Skeletal muscle cell (primary cell): ENCODE measurements around the gene KLF17.
"Not testable (repeated sequence)": the region's sequence is repeated elsewhere in the genome, so short reads cannot be mapped to it uniquely, and the experiment has no call there.

Experiments used
- DNase-seq: peaks from one replicate; pipeline ENCODE4 v3.0.0-alpha.2; 2010; ENCODE audit warnings: low read depth
- H3K4me3 ChIP-seq: 2 replicates; pipeline ENCODE4 v1.5.1; 2011; ENCODE audit warnings: low read depth, mild to moderate bottlenecking, control low read depth, low read length, moderate library complexity

The KLF17 gene

DNA sequence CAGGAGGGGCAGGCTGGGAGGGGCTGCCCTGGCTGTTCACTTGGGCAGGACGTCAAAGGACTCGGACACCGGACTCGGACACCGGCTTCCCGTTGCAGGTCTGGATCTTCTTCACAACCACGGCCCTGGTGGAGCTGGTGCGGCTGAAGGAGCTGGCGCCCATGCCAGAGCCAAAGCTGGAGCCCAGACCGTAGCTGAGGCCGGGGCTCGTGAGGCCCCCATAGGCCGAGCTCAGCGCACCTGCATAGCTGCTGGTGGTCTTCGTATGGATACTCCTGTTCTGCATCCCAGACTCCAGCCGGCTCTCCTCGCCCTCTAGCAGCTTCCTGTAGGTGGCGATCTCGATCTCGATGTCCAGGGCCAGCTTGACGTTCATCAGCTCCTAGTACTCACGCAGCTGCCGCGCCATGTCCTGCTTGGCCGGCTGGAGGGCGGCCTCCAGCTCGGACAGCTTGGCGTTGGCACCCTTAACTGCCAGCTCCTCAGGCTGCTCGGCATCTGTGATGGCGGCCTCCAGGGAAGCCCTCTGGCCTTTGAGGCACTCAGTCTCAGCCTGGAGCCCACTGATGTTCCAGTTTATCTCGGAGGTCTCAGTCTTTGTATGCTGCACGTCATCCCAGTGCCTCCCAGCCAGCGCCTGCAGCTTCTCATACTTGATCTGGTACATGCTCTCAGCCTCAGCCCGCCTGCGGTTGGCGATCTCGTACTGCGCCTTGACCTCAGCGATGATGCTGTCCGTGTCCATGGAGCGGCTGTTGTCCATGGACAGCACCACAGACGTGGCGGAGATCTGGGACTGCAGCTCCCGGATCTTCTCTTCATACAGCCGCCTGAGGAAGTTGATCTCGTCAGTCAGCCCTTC lies 15.1 kb upstream of the KLF17 start:
- no peak overlapping the region for H3K4me3 ChIP-seq
- peak; percentile 6 for DNase-seq

DNA sequence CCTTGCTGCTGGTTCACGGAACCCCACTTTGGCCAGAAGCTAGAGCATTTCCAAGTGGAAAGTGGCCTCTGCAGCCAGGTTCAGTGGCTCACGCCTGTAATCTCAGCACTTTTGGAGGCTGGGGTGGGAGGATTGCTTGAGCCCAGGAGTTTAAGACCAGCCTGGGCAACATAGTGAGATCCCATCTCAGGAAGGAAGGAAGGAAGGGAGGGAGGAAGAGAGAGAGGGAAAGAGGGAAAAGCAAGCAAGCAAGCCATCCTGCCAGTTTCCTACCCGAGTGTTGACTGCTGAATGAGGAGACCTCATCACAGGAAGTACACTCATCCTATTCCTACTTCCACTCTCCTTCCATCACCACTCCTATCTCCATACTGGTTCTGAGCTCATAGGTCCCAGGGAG lies 12.8 kb upstream of the KLF17 start:
- no peak overlapping the region for H3K4me3 ChIP-seq
- no peak for DNase-seq

DNA sequence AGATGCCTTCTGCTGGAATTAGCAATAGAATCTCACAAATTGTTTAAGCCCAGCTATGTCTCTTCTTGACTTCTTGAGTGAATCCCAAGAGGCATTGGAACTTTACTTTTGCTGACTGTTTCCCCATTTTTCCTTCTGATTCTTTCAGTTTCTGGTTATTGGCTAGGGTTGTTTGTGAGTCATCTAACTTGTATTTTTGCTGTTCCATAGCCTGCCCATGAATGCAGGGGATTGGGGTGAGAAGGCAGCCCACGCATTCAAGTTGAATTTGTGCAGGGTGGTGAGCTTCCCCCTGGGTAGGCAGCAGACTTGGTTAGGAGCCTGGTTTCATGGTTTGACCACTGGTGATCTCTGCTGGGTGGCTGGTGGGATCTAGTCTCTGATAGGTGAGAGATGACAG lies 10.4 kb upstream of the KLF17 start:
- H3K4me3 ChIP-seq, result no peak overlapping the region
- DNase-seq, result peak; percentile 30

DNA sequence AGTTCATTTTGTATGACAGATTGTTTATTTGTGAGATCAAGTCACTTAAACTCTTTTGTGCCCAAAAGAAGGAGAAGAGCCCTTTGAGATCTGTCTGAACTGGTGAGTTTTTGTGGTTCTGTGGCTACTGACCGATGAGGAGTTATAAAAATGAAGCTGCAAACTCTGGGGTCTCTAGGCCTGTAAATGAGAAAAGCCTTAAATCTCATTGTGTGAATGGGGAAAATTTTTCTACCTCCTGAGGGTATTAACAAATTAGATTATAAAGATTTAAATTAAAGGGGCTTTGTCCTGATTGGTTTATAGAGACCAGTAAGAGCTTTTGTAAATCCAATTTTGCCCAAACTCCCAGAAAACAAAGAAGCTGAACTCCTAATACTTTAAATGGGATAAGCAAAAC lies 9.7 kb upstream of the KLF17 start:
- no peak overlapping the region for H3K4me3 ChIP-seq
- no peak for DNase-seq

DNA sequence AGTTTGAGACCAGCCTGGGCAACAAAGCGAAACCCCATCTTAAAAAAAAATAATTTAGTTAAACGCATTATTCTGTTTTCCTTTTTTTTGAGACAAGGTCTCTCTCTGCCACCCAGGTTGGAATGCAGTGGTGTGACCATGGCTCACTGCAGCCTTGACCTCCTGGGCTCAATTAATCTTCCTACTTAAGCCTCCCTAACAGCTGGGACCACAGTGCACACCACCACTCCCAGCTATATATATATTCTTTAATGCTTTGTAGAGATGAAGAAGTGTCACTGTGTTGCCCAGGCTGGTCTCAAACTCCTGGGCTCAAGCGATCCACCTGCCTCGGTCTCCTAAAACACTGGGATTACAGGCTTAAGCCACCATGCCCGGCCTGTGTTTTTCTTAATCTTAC lies 7.7 kb upstream of the KLF17 start:
- no peak for DNase-seq
- no peak overlapping the region for H3K4me3 ChIP-seq

DNA sequence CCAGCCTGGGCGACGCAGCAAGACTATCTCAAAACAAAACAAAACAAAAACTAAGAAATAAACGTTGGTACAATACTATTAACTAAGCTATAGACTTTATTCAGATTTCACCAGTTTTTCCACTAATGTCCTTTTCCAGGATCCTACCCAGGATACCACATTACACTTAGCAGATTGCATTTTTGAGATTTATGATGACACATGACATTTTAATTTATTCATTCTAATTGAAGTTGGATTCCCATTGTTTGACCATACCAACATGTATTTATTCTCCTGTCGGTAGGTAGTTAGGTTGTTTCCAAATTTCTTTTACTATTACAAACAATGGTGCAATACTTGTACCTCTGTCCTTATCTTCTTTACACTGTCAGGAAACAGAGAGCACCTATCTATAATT lies 6.8 kb upstream of the KLF17 start:
- no peak for DNase-seq
- no peak overlapping the region for H3K4me3 ChIP-seq

DNA sequence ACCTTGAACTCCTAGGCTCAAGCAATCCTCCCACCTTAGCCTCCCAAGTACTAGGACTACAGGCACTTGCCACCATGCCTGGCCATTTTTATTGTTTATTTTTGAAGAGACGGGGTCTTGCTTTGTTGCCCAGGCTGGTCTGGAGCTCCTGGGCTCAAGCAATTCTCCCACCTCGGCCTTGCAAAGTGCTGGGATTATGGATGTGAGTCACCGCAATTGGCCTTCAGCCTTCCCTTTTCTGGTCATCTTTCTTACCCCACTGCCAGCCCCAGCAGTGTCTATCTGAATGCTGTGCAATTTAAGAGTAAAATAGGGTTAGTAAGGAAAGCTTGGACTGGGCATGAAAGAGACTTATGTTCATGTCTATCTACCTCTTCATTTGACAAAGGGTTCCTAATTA lies 6.1 kb upstream of the KLF17 start:
- DNase-seq, result no peak
- no peak overlapping the region for H3K4me3 ChIP-seq

DNA sequence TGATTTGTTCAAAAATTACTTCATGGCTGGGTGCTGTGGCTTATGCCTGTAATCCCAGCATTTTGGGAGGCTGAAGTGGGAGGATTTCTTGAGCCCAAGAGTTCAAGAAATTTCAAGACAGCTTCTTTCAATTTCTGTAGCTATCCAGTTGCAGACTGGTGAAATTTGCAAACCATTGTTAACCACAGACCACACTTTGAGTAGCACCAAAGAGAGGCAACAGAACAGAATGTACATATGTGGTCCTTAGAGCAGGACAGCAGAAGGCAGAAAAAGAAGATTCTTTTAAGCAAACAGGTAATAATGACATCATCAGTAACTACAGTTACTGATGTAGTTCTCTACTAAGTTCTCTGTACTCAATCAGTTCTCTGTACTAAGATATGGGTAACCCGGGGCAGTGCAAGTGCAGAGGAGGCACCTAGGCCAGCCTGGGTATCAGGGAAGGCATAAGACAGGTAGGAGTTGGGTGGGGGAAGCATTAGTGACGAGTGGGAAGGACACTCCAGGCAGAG lies 5.5 kb upstream of the KLF17 start:
- H3K4me3 ChIP-seq, result no peak overlapping the region
- DNase-seq, result no peak

DNA sequence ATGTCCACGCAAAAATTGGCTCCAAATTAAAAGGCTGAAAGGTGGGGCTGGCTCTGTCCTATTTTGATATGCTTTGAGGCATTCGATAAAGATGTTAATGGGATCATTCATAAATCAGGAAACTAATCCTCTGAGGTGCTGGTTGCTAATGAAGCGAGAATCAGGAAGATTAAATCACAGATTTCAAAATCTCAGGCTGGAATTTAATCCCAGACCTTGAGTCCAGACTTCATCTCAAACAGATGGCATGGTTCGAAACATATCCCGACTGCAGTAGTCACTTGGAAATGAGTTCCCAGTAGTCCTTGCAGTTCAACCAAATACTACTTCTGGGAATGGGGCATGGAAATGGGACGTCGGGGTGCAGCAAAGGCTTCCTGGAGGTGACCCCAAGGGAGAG lies 4.5 kb upstream of the KLF17 start:
- DNase-seq, result no peak
- no peak overlapping the region for H3K4me3 ChIP-seq

DNA sequence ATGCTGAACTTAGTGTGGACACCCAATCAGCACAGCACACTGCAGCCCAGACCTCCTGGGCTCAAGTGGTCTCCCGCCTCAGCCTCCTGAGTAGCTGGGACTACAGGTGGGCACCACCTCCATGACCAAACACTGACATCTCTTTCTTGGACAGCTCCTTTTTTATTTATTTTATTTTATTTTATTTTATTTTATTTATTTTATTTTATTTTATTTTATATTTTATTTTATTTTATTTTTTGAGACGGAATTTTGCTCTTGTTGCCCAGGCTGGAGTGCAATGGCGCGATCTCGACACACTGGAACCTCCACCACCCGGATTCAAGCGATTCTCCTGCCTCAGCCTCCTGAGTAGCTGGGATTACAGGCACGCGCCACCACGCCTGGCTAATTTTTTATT lies 1.3 kb upstream of the KLF17 start:
- DNase-seq, H3K4me3 ChIP-seq: not testable (repeated sequence)

DNA sequence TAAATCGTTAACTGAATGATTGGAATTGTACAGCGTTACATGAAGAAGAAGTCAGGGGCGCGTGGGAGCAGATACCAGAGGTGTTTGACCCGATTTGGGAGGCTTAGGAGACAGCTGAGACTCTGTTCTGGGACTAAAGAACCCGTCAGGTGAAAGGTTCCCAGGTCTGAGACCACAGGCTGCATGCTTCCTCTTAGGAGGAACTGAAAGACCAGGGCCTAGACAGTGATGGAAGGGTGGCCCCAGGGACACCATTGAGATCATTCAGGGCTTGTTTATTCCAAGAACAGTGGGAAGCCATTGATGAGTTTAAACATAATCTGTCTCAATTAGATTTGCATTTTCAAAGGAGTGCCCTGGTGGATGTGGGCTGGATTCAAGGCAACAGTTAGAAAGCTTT lies 904 bp downstream of the KLF17 start:
- H3K4me3 ChIP-seq, result no peak overlapping the region
- DNase-seq, result no peak

DNA sequence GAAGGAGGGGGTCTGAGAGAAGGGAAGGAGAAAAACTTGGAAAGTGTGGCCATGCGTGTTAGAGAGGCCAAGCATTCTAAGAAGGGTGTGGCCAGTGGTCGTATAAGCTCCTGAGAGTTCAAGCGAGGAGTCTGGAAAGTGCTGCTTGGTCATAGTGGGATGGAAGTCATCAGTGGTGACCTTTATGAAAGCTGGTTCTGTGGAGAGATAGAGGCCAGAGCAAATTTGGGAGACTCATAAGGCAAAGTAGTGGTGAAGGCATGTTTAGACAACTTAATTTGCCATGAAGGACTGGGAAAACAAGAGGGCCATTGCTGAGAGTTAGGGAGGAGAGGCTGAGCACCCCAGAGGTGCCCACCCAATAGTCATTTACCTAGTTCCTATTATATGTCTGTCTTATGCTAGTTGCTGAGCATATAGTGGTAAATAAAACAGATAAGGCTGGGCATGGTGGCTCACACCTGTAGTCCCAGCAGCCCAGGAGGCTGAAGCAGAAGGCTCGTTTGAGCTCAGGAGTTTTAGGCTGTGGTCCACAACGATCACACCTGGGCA lies 1.9 kb downstream of the KLF17 start:
- DNase-seq, result no peak
- H3K4me3 ChIP-seq, result no peak overlapping the region

DNA sequence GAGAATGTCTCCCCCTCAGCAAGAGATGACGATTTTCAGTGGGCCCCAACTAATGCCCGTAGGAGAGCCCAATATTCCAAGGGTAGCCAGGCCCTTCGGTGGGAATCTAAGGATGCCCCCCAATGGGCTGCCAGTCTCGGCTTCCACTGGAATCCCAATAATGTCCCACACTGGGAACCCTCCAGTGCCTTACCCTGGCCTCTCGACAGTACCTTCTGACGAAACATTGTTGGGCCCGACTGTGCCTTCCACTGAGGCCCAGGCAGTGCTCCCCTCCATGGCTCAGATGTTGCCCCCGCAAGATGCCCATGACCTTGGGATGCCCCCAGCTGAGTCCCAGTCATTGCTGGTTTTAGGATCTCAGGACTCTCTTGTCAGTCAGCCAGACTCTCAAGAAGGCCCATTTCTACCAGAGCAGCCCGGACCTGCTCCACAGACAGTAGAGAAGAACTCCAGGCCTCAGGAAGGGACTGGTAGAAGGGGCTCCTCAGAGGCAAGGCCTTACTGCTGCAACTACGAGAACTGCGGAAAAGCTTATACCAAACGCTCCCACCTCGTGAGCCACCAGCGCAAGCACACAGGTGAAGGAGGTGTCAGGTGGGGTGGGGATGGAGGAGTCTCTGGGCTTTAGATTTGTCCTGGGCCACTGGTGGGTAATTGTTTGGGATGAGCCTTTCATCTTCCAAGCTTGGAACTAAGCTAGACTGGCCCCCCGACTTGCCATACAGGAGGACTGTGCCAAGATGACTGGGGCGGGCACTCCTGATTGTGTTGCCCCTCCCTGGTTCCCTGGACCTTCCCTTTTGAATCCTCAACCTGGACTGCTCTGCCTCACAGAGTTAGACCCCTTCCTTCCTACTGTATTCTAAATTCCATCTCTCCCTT lies 11.2 kb downstream of the KLF17 start:
- no peak overlapping the region for H3K4me3 ChIP-seq
- DNase-seq, result no peak

DNA sequence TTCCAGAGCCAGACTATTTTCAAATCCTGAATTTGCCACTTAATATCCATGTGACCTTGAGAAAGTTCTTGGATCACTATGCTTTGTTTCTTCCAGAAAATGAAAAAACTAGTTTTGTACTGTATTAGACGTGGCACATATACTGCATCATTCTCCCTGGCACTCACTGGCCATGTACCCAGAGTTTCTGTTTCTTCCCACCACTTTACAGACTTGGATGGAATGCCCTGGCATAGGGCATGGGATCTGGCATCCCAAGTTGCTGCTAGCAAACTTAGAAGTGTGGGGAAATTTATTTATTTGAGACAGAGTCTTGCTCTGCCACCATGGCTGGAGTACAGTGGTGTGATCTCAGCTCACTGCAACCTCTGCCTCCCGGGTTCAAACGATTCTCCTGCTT lies 12.8 kb downstream of the KLF17 start:
- DNase-seq, result no peak
- H3K4me3 ChIP-seq, result no peak overlapping the region

DNA sequence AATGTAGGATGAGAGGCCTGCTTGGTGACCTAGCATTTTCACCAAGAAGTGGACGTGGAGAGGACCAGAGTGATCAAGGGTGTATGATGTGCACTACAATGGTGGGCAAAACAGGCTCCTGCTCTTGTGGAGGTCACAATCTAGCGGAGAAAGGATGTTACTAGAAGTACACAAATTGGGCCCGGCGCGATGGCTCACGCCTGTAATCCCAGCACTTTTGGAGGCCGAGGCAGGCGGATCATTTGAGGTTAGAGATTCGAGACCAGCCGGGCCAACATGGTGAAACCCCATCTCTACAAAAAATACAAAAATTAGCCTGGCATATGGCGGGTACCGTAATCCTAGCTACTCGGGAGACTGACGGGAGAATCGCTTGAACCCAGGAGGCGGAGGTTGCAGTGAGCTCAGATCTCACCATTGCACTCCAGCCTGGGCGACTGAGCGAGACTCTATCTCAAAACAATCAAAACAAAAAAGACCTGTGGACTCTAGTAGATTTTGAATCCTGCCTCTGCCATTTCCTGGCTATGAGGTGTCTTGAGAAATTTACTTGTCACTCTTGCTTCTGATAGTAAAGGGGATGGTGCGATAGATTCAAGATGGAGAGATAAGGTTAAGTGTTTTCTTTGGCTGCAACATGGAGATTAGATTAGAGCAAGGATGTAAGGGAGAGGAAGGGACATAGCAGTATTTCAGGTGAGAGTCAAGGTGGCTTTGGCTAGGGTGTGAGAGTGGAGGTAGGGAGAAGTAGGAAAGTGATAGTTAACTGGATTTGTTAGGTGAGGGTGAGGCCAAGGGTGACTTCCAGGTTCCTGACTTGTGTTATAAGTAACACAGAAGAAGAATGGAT lies 15.7 kb downstream of the KLF17 start:
- no peak for DNase-seq
- H3K4me3 ChIP-seq, result no peak overlapping the region

DNA sequence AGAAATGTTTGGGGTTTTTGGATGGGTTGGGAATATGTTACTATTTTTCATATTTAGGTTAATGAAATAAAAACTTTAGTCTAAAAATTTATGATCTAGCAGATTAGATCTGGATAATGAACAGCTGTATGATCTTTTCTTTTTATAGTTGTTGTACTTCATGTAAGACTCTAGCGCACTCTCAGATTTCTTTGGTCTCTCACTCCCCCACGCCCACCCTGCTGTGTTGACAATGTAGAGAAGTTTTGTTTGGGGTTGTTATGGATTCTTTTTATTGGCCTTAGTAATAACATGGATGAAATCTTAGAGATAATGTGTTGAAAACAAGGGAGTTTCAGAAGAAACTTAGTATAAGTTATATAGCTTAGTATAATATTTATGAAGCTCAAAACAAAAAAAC lies 17.3 kb downstream of the KLF17 start:
- DNase-seq, result no peak
- no peak overlapping the region for H3K4me3 ChIP-seq

DNA sequence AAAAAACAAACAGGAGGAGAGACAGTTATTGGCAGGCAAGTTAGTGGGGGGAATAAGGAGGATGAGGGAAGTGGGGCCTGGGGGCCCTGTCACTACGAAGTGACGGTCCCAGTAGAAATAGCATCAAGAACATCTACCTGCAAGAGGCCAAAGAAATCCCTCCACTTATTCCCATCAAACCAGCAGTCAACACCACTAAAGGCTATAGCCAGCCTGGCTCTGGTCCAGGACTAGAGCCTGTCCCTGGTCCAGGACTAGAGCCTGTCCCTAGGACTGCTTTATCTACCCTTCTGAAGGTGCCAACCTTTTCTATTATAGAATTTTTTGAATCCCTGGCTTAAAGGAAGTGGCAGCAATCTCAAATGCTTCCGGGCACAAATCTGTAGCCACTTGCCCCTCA lies 19.6 kb downstream of the KLF17 start:
- H3K4me3 ChIP-seq, result no peak overlapping the region
- DNase-seq, result no peak

DNA sequence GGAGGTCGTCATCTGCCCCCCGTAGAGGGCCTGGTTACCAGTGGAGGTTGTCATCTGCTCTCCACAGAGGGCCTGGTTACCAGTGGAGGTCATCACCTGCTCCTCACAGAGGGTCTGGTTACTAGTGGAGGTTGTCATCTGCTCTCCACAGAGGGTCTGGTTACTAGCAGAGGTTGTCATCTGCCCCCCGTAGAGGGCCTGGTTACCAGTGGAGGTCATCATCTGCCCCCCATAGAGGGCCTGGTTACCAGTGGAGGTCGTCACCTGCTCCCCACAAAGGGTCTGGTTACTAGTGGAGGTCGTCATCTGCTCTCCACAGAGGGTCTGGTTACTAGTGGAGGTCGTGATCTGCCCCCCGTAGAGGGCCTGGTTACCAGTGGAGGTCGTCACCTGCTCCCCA lies 20.9 kb downstream of the KLF17 start:
- H3K4me3 ChIP-seq, DNase-seq: not testable (repeated sequence)

DNA sequence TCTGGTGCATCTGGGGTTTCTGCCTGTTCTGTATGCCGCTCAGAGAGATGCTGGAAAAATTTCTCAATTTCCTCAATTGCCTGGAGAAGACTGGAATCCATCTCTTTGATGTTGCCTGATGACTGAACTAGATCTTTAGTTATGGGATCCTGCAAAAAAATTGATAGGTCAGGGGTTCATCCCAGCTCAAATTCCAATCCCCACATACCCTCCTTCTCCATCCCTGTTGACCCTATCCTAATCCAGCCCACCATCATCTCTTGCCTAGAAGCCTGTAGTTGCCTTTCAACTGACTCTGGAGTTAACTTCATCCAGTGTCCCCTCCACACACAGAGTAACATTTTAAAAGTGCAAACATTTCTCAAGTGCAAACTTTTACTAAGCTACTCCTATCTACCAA lies 22.9 kb downstream of the KLF17 start, which contains the start of gene KLF18:
KLF18 (minus strand) TSS at position 101 of the 400 bp plus-strand sequence; CDS start at position 101, 0 bp downstream.
- H3K4me3 ChIP-seq, result no peak within 1 kb of the TSS

More for the DNA sequence above, 22.9 kb downstream of the KLF17 start, which contains the start of gene KLF18:
- no peak for DNase-seq
